Stimulated activated CD8-positive, alpha-beta memory T cell treated with anti-CD3 and anti-CD28 coated beads, Interleukin-2, amount 100 ng/mL, for 1 hour (primary cell): ENCODE measurements around the gene ANXA8.

Experiments used
- DNase-seq, 2 donors: peaks; one replicate each; pipeline ENCODE4 v3.0.0-alpha.2; 2020; ENCODE audit warnings: low read depth in 2 of 2

Gene ANXA8

GRCh38 chr10:47447705-47448104, 36.2 kb downstream of the ANXA8 start:
- no peak for DNase-seq

DNA sequence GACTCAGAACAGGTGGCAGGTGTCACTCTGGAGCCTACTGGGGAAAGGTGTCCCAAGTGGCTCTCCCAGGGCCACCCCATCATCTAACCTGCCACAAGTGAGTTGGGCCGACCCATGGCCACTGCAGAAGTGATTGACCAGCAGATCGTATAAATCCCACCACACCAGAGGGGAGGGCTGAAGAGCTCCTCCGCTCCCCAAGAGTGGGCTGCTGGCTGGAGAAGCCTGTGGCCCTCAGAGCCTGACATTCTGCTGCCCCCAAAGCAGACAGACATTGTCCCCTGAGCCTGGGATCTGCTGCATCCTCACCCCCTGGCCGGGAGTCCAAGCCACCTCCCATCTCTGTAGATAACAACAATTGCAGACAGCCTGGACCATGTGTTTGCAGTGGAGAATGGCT, 36.7 kb downstream of the ANXA8 start:
- DNase-seq, result no peak

DNA sequence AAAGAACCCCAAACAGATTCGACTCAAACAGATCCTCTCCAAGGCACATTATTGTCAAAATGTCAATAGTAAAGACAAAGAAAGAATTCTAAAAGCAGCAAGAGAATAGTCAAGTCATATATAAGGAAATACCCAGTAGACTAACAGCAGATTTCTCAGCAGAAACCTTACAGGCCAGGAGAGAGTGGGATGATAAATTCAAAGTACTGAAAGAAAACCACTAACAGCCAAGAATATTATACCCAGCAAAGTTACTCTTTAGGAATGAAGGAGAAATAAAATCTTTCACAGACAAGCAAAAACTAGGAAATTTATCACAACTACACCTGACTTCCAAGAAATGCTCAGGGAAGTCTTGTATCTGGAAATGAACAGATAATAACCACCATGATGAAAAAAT, 38.2 kb downstream of the ANXA8 start:
- no peak for DNase-seq

GRCh38 chr10:47444047-47444446, 39.9 kb downstream of the ANXA8 start:
- no peak for DNase-seq

DNA sequence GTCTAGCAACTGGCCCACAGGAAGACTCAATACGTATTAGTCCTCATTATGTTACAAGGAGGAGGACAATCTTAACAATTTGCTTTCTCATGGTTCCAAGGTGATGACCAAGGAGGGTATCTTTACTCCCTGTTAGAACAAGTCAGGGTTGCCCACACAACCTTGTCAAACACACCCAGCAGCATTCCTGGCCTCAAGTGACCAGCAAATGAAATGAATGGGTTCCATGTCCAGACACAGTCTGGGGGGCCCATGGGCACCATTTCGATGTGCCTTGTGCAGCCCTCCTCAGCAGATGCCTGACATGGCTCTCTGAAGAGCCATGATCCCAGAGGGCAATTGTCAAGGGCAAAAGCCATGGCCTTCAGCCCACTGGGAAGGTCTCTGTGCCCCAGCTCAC, 40.8 kb downstream of the ANXA8 start:
- no peak for DNase-seq

GRCh38 chr10:47442351-47442750, 41.6 kb downstream of the ANXA8 start:
- DNase-seq, result no peak

GRCh38 chr10:47441938-47442337, 42.0 kb downstream of the ANXA8 start:
- no peak for DNase-seq

- DNase-seq, result no peak
Observed at GRCh38 chr10:47440207-47440606, 43.7 kb downstream of the ANXA8 start.

DNA sequence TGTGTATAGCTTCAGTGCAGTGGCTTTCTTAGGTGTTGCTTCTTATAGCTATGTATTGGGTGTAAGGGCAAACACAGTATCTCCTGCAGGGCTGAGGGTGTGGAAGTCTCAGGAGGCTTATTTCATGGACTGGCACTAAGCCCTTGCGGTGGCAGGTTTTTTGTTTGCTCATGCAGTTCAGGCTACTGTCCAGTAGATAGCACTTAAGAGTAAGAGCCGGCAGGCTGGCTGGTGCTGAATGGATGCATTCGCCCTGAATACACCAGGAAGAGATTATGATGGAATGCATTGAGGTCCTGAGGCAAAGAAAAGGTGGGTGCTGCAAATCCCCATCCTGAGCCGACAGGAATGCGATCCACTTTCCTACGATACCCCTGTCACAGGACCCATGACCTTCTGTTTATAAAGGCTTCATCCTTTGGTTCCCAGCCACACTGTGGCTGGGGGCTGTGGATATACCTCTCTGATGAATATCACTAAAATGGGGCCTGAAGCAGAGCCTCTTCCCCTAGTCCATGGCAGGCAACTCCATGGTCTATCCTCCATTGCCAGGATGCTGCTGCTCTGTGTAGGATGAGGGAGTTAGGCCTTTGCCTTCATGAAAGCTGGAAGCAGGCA, 44.9 kb downstream of the ANXA8 start:
- no peak for DNase-seq

GRCh38 chr10:47435081-47435480, 48.8 kb downstream of the ANXA8 start:
- DNase-seq, result no peak

DNA sequence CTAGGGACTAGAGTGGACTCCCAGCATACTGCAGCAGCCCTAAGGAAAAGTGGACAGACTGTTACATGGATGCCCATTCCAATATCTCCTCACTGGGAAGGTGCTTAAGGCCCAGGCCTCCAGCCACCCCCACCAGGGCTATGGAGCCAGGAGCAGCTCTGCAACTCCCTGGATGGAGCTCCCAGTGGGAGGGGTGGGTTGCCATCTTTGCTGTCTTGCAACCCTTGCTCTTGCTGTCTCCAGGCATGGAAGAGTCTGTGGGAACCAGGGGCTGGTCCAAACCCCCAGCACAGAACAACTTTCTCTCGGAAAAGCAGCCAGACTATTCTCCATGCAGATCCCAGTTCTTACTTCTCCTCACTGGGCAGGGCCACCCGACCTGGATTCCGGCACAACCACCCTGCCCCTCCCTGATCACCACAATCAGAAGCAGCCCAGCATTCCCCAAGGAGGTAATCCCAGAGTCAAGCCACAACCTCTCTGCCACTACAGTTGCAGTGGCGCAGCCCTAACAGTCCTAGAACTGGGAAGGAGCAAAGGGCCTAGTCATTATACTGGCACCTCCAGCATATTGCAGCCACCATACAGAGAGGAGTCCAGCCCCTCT, 58.0 kb downstream of the ANXA8 start:
- no peak for DNase-seq

- DNase-seq, result no peak
Observed at GRCh38 chr10:47424231-47424630, 59.7 kb downstream of the ANXA8 start.

GRCh38 chr10:47423476-47423875, 60.4 kb downstream of the ANXA8 start:
- DNase-seq, result no peak

DNA sequence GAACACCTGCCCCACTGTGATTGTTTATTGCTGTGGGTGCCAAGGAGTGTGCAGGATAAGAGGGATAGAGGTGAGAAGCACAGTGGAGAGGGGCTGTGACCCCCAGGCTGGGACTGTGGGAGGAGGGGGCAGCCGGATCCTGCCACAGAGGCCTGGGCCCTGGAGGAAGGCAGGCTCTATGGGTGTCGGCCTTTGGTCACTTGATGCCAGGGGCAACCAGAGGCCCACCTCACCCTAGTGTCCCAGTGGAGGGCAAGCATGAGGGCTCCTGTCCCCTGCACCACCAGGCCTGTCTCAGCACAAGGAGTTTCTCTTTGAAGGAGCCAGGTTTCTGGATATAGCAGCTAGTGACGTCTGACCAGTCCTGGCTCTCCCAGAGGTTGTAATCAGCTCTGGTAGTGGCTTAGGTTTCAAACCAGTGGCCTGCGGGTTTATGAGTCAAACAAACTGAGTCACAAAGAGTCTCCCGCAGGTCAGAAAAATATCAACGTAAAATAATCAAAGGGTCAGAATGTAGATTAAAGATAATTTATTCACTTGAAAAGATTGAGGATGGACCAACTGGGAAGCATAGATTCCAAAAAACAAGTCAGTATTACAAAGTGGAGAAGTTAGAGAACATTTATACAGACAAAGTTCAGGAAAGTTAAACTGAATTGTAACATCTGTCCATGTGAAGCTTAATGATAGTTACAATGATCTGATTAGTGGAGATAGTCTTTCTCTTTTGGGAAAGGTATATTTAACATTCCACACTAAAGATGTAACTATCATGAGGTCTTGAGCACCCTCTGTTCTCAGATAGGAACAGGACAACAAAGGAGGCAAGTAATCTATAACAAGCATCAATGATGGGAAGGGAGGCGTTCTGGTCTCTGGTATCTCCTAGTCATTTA, 62.6 kb downstream of the ANXA8 start:
- DNase-seq, result no peak

DNA sequence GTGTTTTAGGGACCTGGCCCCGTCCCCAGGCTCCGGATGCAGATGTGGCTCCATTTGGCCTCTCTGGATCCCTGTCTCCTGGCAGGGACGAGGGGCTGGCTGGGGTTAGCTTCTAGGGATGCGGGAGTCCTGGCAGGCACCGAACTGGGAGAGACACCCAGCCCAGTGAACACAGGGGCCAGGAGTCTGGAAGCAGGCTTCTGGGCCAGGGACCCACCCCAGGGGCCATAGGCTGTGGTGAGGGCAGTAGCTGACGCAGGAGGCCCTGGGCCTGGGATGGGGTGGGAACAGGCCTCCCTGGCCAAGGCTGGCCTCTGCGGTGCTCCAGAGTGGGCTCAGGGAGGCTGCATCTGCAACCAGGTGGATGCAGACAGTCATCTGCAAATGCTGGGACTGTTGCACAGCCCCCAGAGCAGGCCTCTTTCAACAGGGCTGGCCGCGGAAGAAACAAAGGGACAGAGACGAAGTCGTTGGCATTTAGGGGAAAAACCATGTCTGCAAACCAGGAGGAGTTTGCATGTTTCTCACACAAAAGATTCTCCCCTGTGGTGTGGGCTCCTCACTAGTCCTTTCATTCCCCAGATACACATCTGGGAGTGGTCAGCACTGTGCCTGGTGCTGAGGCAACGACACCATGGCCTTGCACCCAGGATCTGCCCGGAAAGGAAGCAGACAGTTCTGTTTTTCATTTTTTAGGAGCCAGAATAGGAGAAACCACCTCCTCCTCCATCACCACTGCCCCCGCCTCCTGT, 63.4 kb downstream of the ANXA8 start:
- no peak for DNase-seq

DNA sequence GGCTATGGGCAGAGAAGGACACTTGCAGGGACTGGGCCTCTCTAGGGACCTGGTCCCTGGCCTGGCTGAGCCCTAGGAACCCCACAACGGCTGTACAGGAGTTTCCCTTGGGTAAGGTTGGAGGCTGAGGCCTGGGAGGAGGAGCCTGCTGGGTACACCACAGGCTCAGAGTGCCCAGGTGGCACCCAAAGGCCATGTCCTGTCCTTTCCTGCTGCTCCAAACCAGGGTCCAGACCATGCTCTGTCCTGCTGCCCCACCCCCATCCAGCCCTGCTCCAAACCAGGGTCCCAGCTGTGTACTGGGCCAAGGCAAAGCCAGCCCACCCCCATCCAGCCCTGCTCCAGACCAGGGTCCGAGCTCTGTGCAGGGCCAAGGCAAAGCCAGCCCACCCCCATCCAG, 64.5 kb downstream of the ANXA8 start:
- no peak for DNase-seq

DNA sequence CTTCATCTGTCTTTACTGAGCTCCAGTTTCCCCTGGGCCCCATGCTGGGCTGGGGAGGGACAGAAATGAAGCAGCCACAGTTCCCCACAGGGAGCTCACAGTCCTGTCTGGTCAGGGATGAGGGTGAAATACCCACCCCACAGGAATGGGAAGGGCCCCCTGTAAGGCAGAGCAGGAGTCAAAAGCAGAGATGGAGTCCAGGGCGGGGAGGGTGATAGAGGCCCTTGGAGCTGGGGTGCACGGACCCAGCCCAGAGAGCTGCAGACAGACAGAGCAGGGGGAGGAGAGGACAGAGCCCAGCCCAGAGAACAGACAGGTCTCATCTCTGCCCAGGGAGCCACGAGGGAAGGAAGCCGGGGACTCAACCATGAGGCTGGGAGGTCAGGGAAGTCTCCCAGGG, 64.9 kb downstream of the ANXA8 start:
- no peak for DNase-seq

GRCh38 chr10:47418321-47418720, 65.6 kb downstream of the ANXA8 start:
- no peak for DNase-seq
